GM10847 (cell line): ENCODE data around the gene SEZ6L.

Source experiments
- POLR2A ChIP-seq: IDR thresholded peaks from 2 replicates; pipeline ENCODE4 v1.6.1; 2011; ENCODE audit not compliant: insufficient read length; ENCODE audit errors: extremely low read depth

SEZ6L gene

GRCh38 chr22:26265909-26266308 is 96.6 kb downstream of the SEZ6L start:
- TF ChIP-seq POLR2A: no peak

- TF ChIP-seq POLR2A: no peak
Measured at GRCh38 chr22:26267856-26268255, 98.6 kb downstream of the SEZ6L start.

- TF ChIP-seq POLR2A: no peak
Measured at GRCh38 chr22:26269572-26269971, 100.3 kb downstream of the SEZ6L start.

- TF ChIP-seq POLR2A: no peak
Measured at GRCh38 chr22:26271427-26271826, 102.2 kb downstream of the SEZ6L start.

DNA sequence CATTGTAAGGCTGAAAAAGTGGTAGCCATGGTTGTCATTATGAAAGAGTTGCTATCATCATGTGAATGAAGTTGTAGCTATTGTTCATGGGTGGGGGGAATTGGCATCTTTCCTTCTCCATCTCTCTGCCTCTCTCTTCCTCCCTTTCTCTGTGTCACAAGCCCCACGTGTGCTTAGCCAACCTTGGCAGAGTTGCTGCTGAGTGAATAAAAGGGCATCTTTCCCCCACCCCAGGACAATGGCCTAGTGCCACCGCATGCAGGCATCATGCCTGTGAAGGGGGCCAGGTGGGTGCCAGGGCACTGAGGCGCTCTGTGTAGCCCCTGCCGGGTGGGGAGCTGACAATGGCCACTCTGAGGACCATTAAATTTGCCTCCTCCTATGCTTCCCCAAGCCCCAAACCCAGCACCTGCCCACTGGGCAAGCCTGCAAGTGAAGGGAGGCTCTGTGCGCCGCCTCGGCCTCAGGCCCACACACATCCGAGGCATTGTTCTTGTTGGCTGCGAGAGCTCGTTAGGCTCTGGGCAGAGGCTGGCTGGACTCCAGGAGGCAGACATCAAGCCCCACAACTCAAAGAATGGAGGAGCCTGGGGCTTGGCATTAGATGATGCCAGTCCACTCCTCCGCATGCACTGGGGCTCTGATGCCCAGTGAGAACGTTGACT is 103.9 kb downstream of the SEZ6L start:
- TF ChIP-seq POLR2A: no peak

- no peak for TF ChIP-seq POLR2A
Measured at GRCh38 chr22:26276529-26277160, 107.4 kb downstream of the SEZ6L start.

GRCh38 chr22:26281941-26282340 is 112.7 kb downstream of the SEZ6L start:
- TF ChIP-seq POLR2A: no peak

- TF ChIP-seq POLR2A: no peak
Measured at GRCh38 chr22:26283330-26283729, 114.1 kb downstream of the SEZ6L start.

GRCh38 chr22:26285632-26286031 is 116.4 kb downstream of the SEZ6L start:
- no peak for TF ChIP-seq POLR2A

DNA sequence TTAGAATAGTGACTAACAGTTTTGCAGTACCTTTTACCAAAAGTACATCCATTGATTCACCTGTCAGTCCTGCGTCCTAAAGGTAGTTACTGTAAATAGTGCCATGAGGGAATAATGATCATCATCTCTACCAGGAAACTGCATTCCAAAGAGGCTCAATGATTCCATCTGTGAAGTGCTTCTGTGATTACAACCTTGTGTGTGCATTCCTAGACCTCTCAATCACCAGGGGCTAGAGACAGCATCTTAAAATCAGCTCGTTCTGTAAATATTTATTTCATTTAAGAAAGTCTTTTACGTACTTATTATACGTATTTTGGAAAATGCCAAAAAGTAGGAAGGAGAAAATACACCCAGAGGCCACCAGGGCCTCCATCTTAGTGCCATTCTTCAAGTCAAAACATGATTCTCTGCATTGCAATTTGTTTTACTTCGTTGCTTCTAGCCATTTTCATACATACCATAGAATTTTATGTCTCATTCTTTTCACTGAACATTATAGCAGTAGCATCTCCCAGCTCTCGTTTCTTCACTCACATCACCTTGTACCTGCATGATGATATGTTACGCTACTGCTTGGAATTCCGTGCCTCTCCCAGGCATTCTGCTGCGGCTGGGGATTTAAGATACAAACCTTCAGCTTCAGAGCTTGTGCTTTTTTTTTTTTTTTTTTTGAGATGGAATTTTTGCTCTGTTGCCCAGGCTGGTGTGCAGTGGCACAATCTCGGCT is 117.0 kb downstream of the SEZ6L start:
- TF ChIP-seq POLR2A: no peak

DNA sequence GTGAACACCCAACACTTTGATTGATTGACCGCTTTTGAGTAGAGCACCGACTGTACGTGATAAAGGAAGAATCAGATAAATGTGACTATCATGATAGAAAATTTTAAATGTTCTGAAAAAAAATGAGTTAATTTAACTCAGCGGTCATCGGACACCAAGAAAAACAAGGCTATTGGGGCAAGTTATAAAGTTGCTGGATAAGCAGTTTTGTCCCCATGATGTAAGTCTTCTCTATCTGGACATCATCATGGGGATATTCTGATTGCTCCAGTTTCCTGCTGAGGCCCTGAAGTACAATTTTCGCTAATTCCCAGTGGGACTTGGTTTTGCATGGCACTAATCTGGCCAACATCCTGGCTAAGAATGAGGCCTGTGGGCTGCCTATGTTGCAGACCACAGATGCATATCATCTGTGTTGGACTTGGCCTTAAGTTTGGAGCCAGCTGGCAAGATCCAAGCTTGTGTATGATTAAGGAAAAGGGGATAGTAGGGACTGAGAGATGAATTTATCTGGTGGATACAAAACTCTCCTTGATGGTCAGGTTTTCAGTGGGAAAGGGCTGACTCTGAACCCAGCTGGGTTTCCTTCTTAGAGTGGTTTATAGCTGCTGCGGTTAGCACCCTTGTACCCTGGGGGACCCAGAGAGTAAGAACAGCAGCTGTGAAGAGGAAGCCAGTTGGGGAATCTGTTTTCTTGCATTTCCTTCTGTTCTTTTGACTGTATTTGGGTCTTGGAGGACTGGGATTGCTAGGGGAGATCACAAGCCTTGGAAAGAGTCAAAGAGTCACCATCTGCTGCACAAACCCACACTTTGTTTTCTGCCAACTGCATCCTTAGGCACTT is 118.3 kb downstream of the SEZ6L start:
- TF ChIP-seq POLR2A: no peak

- TF ChIP-seq POLR2A: no peak
Measured at GRCh38 chr22:26289611-26290101, 120.4 kb downstream of the SEZ6L start.

GRCh38 chr22:26291940-26292666 is 122.8 kb downstream of the SEZ6L start:
- TF ChIP-seq POLR2A: no peak

DNA sequence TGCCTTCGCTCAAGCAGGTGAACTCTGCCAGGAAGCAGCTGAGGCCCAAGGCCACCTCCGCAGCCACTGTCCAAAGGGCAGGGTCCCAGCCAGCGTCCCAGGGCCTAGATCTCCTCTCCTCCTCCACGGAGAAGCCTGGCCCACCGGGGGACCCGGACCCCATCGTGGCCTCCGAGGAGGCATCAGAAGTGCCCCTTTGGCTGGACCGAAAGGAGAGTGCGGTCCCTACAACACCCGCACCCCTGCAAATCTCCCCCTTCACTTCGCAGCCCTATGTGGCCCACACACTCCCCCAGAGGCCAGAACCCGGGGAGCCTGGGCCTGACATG is 123.4 kb downstream of the SEZ6L start:
- TF ChIP-seq POLR2A: no peak
